SU-DHL-6 (cell line): ENCODE measurements around the gene GPR4.

Source experiments
- EZH2phosphoT487 ChIP-seq: fragments of 200-600 bp; sonication (generic), shearing (Covaris generic); conservative IDR thresholded peaks from 2 replicates; pipeline ENCODE4 v1.6.1; 2018; ENCODE audit warnings: mild to moderate bottlenecking, antibody characterized with exemption, low read length, moderate library complexity, mixed read lengths
- TF ChIP-seq, protein P1 (sequence below): fragments of 200-600 bp; sonication (generic); IDR thresholded peaks from one replicate; pipeline ENCODE4 v1.5.1; 2017; ENCODE audit warnings: antibody characterized with exemption, mild to moderate bottlenecking, low read length, moderate library complexity; ENCODE audit not compliant: insufficient read depth, poor library complexity, severe bottlenecking

DNA sequence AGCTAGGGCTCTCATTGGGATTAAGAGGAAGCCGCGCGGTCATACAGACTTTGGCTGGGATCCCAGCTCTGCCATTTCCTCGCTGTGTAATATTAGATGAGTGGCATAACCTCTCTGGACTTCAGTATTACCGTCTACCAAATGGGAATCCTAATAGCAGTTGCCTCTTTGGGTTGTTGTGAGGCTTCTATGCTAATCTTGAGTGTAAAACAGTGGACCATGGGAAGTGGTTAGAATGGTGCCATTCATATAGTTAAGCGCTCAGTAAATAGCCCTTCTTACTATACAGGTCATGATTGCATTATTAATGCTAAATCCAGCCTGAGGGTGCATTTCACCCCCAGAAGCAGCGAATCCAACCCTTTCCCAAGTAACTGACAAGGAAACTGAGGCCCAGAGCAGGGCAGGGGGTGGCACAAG lies 16.8 kb downstream of the GPR4 start:
- TF ChIP-seq EZH2phosphoT487: no peak
- TF ChIP-seq, protein P1, sequence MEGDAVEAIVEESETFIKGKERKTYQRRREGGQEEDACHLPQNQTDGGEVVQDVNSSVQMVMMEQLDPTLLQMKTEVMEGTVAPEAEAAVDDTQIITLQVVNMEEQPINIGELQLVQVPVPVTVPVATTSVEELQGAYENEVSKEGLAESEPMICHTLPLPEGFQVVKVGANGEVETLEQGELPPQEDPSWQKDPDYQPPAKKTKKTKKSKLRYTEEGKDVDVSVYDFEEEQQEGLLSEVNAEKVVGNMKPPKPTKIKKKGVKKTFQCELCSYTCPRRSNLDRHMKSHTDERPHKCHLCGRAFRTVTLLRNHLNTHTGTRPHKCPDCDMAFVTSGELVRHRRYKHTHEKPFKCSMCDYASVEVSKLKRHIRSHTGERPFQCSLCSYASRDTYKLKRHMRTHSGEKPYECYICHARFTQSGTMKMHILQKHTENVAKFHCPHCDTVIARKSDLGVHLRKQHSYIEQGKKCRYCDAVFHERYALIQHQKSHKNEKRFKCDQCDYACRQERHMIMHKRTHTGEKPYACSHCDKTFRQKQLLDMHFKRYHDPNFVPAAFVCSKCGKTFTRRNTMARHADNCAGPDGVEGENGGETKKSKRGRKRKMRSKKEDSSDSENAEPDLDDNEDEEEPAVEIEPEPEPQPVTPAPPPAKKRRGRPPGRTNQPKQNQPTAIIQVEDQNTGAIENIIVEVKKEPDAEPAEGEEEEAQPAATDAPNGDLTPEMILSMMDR: no peak
